Loucy (cell line): ENCODE measurements around the gene RILPL1.

Experiments used
- CTCF ChIP-seq: fragments of 200-600 bp; sonication (generic); conservative IDR thresholded peaks from 2 replicates; pipeline ENCODE4 v1.5.1; 2014; ENCODE audit warnings: mild to moderate bottlenecking, antibody characterized with exemption, low read length
- EZH2phosphoT487 ChIP-seq: fragments of 200-600 bp; IDR thresholded peaks from 2 replicates; pipeline ENCODE4 v1.6.1; 2018; ENCODE audit warnings: antibody characterized with exemption, mild to moderate bottlenecking, moderate library complexity, borderline replicate concordance

GRCh38 chr12:123446333-123446713, 87.2 kb downstream of the RILPL1 start:
- TF ChIP-seq CTCF (no peak), EZH2phosphoT487 (no peak)
